Left ventricle myocardium inferior (tissue), 1 donor: ENCODE measurements around the gene FOXI1. TPM values are rescaled to one million over a fixed set of nuclear protein-coding genes. Genes with fewer than 3 reads are reported as not detected.

Experiments
- DNase-seq: peaks from one replicate; pipeline ENCODE4 v3.0.0-alpha.2; 2020
- H3K27ac ChIP-seq: fragments of 200-600 bp; replicated peaks from 2 replicates; pipeline ENCODE4 v1.8.0; 2021
- H3K27me3 ChIP-seq: fragments of 200-600 bp; 2 replicates; pipeline ENCODE4 v1.8.0; 2021; ENCODE audit warnings: low read depth
- H3K36me3 ChIP-seq: fragments of 200-600 bp; 2 replicates; pipeline ENCODE4 v1.8.0; 2021
- H3K4me1 ChIP-seq: fragments of 200-600 bp; 2 replicates; pipeline ENCODE4 v1.8.0; 2021
- H3K4me3 ChIP-seq: fragments of 200-600 bp; 2 replicates; pipeline ENCODE4 v1.8.0; 2021; ENCODE audit warnings: mild to moderate bottlenecking, moderate library complexity
- H3K9me3 ChIP-seq: fragments of 200-600 bp; replicated peaks from 2 replicates; pipeline ENCODE4 v1.8.0; 2021
- intact Hi-C: fragments of 100-400 bp; cut with micrococcal nuclease; formaldehyde crosslinking; loops from one replicate; pipeline ENCODE4 v1.11.0; 2022
- total RNA-seq: library from RNA; stranded (reverse); fragmentation: NEBNext Ultra II Directional; extraction: Animal tissue kit (Norgen Biotek cat#: 25700); gene quantifications from one replicate; pipeline ENCODE4 v1.2.1, GENCODE V29; 2021
- TF ChIP-seq, protein P1 (sequence below): fragments of 200-600 bp; IDR thresholded peaks from 2 replicates; pipeline ENCODE4 v1.8.0; 2021; ENCODE audit warnings: antibody characterized with exemption, mild to moderate bottlenecking, borderline replicate concordance
- donor health status: DM: no; HTN: yes; CAD: no; lungs with severe emphysema.

The FOXI1 gene
- total RNA-seq, 1 donor from 2014 or later, result not detected

DNA sequence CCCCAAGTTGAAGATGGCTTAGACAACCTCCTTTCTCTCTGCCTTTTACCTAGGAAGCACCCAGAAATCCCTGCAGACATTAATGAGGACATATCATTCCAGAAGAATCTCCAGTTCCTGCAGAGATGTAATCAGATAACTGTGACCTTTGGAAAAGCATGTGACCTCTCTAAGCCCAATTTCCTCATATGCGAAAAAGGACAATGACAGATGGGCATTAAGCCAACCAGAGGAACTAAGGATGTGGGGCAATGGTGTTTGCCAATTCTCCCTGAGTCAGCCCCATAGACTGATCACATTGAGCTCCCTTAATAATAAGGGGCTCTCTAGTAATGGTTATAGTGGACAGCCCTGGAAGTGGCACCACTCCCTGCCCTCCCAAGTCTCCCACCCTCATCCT lies 10.1 kb upstream of the FOXI1 start:
- DNase-seq, result no peak
- intact Hi-C loops, result no loop called here
- H3K36me3 ChIP-seq, result no peaks in the 10 kb centered on the region

DNA sequence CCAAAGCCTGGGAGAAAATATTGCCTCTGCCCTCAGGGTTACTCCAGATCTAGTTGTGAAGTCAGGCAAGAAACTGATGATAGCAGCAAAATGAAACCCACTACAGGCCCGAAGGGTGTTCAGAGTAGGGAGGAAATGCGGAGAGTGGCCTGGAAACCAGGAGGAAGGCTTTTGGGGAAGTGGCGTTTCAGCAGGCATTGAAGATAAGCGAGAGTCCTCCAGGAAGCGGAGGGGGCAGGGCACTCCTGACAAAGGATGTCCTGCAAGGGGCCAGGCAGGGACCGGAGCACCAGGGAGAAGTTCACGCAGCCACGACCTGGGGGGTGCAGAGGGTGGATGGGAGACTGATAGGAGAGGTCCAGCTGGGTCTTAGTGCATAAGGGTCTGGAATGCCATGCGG lies 7.8 kb upstream of the FOXI1 start:
- intact Hi-C loops, result loop anchor here (2.0 kb wide), 1 partner anchor 87 kb away; no protein-coding TSS in a partner anchor
- no peak overlapping the region for H3K4me3 ChIP-seq
- H3K9me3 ChIP-seq, result peaks cover 7% of the 10 kb centered on the region
- H3K27me3 ChIP-seq, result peaks cover 27% of the 10 kb centered on the region
- peak; percentile 23 for DNase-seq
- no peaks in the 10 kb centered on the region for H3K36me3 ChIP-seq
- H3K27ac ChIP-seq, result no peak overlapping the region
- TF ChIP-seq, protein P1, sequence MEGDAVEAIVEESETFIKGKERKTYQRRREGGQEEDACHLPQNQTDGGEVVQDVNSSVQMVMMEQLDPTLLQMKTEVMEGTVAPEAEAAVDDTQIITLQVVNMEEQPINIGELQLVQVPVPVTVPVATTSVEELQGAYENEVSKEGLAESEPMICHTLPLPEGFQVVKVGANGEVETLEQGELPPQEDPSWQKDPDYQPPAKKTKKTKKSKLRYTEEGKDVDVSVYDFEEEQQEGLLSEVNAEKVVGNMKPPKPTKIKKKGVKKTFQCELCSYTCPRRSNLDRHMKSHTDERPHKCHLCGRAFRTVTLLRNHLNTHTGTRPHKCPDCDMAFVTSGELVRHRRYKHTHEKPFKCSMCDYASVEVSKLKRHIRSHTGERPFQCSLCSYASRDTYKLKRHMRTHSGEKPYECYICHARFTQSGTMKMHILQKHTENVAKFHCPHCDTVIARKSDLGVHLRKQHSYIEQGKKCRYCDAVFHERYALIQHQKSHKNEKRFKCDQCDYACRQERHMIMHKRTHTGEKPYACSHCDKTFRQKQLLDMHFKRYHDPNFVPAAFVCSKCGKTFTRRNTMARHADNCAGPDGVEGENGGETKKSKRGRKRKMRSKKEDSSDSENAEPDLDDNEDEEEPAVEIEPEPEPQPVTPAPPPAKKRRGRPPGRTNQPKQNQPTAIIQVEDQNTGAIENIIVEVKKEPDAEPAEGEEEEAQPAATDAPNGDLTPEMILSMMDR, result no peak
- no peaks in the 10 kb centered on the region for H3K4me1 ChIP-seq

More for the DNA sequence above, 10.1 kb upstream of the FOXI1 start:
- Histone ChIP-seq H3K9me3 (peaks cover 7% of the 10 kb centered on the region), H3K4me3 (no peak overlapping the region), H3K27me3 (peaks cover 45% of the 10 kb centered on the region), H3K4me1 (no peaks in the 10 kb centered on the region), H3K27ac (no peak overlapping the region)
- TF ChIP-seq, protein P1, result no peak

DNA sequence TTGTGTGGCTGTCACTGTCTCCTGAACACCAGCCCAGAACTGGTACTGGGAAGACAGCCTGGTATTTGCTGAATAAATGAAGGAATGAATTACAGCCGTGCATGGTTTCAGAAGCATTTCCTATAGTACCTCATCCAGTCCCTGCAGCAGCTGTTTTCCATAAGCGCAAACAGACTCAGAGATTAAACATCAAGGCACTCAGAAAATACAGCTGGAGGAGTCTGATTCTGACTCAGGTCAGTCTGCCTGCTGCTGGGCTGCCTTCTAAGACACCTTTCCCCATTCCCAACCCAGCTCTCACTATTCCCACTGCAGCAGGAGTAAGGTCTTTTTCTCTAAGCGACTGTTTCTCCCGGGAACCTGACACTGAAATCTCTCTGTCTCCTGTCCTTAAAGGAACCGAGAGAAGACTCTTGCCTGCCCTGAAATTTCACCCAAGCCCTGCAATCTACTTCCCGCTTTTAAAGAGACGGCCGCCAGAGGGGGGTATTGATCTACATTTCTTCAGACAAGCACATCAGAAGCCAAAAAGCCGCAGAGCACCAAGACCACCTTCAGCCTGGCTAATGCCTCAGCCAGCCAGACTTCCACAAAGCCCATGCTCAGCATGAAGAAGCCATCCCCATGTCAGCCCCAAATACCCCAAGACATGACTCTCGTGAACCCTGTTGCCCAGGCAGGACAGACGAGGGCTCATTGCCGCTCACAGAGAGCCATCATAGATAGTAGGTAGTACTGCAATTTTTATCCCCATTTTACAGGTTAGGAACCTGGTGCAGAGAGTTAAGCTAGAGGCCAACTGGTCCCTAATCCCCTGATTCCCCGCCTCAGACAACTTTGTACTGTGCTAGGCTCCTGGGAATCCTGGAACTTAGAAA lies 5.4 kb upstream of the FOXI1 start:
- H3K9me3 ChIP-seq, result peaks cover 7% of the 10 kb centered on the region
- TF ChIP-seq, protein P1, result peak; percentile 70
- H3K4me1 ChIP-seq, result no peaks in the 10 kb centered on the region

DNA sequence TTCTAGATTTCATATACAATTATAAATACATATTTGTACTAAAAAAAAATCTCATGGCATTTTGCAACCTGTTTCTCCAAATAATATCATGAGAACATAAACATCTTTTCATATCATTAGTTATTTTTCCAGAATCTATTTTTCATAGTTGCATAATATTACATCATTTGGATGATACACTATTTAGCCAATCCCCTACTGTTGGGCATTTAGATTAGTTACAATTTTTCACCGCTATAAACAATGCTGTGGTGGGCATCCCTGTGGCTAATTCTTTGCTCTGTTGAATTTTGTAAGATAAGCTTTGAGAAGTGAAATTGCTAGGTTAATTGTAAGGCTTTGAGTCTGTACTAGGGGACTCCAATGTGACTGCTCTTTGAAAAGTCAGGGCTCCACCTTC lies 2.2 kb upstream of the FOXI1 start:
- no peak overlapping the region for H3K4me3 ChIP-seq
- H3K27me3 ChIP-seq, result peaks cover 5% of the 10 kb centered on the region
- H3K27ac ChIP-seq, result no peak overlapping the region
- no peaks in the 10 kb centered on the region for H3K36me3 ChIP-seq
- intact Hi-C loops, result loop anchor here (10.0 kb wide), 1 partner anchor 321 kb away; no protein-coding TSS in a partner anchor
- no peak for DNase-seq
- peaks cover 7% of the 10 kb centered on the region for H3K9me3 ChIP-seq
- H3K4me1 ChIP-seq, result no peaks in the 10 kb centered on the region
- TF ChIP-seq, protein P1, result no peak

More for the DNA sequence above, 5.4 kb upstream of the FOXI1 start:
- Histone ChIP-seq H3K27me3 (peaks cover 7% of the 10 kb centered on the region), H3K36me3 (no peaks in the 10 kb centered on the region), H3K4me3 (no peak overlapping the region), H3K27ac (no peak overlapping the region)
- intact Hi-C loops, result loop anchor here (10.0 kb wide), 1 partner anchor 324 kb away; no protein-coding TSS in a partner anchor
- peak; percentile 57 for DNase-seq

DNA sequence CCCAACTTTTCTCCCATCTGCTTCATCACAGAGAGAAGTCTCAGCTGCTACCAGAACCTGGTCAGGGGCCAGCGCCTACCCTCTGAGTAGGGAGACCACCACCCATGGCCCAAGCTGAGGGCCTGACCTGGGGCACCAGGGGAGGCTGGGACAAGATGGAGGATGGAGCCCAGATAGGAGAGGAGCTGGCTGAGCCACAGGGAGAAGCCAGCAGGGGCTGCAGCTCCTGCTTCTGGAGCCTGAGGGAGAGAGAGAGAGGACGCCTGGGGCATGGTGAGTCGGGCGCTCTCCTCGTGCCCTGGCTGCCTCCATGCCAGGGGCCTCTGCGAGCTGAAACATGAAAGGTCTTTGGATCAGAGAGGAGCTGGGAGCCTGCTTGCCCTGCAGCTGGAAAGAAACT lies 1.4 kb upstream of the FOXI1 start:
- Histone ChIP-seq H3K9me3 (peaks cover under 1% of the 10 kb centered on the region), H3K27me3 (peaks cover 5% of the 10 kb centered on the region), H3K27ac (no peak overlapping the region), H3K4me3 (no peak overlapping the region), H3K36me3 (no peaks in the 10 kb centered on the region), H3K4me1 (no peaks in the 10 kb centered on the region)
- TF ChIP-seq, protein P1, result no peak
- intact Hi-C loops, result loop anchor here (10.0 kb wide), 1 partner anchor 321 kb away; no protein-coding TSS in a partner anchor
- no peak for DNase-seq
